A549 treated with CORT108297 at 1 μM for 4 hours (cell line): ENCODE data around the gene GMNC. TPM values are rescaled to one million over a fixed set of nuclear protein-coding genes. Genes with fewer than 3 reads are reported as not detected.

Source experiments
- total RNA-seq: library from RNA; stranded (reverse); fragments of 200-300 nt; extraction: Qiagen RNA extraction; gene quantifications from 5 replicates; pipeline ENCODE4 v1.2.3, GENCODE V29; 2022

The GMNC gene, protein sequence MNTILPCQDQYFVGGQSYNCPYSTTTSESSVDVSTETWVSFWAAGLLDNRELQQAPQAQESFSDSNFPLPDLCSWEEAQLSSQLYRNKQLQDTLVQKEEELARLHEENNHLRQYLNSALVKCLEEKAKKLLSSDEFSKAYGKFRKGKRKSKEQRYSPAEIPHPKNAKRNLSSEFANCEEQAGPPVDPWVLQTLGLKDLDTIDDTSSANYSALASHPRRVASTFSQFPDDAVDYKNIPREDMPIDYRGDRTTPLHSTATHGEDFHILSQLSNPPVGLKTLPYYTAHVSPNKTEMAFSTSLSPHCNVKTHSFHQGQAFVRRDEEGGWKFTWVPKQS
- not detected in 5 replicates for total RNA-seq

DNA sequence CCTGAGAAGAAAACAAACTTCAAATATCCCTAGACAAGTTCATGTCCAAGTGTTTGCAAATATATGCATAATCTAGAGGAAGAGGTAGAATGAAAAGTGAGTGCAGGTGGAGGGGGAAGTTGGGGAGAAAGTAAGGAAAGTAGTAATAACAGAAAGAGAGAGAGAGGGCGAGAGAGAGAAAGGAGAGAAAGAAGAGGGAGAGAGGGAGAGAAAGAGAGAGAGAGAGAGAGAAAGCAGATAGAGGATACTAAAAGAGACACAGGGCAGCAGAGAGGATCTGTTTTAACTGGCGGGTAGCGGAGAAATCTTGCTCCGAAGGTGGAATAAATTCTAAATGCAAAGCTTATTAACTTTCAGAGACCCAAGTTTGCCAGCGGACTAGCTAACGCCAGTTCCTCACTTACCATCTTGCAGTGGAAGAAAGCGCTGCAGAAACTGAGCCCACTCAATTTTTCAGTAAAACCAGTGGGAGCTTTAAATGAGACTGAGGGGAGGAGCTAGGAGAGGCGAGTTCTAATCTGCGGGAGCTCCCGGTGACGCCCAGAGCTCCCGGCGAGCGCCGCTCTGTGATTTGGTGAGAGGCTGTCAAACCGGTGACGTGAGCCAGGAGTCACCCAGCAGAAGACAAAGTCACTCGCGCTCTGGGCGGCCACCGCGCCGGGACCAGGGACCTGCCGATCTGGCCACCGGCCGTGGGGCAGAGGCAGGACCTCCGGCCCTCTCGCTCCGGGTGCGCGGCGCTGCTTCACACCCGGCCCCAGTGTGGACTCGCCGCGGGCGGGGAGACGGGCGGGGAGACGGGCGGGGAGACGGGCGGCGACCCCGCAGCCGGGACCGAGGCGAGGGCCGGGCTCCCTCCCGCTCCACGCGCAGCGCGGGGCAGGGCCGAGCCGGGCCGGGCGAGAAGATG is at the start of gene GMNC:
GMNC (minus strand) TSS at position 486 of the 910 bp plus-strand sequence; CDS start at position 407, 79 bp downstream.

